ENCODE results near the gene RBPMS2. TPM values are rescaled to one million over a fixed set of nuclear protein-coding genes. Genes with fewer than 3 reads are reported as not detected.

Gene RBPMS2
- polyA plus RNA-seq, 1 donor (not counting 4 experiments of a cell fraction or from before 2014, with no cell fraction given), result not detected

DNA sequence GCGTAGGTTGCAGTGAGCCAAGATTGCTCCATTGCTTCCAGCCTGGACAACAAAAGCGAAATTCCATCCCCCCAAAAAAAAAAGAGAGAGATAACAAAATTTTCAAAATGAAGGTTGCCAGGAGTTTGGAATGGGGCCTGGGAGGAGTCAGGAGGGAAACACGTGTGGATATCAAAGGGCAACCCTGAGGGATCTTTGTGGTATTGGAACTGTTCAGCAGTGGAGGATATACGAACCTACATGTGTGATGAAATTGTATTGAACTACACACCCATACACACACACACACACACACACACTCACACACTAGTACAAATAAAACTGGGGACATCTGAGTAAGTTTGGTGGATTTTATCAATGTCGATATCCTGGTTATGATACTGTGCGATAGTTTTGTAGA is 61.8 kb downstream of the RBPMS2 start:
- Histone ChIP-seq H3K27me3 (ENCODE audit: control insufficient read depth, extremely low read depth, insufficient read depth, low read length) (no peaks in the 10 kb centered on the region), H3K9me3 (ENCODE audit: control insufficient read depth, low read depth, low read length) (no peaks in the 10 kb centered on the region), H3K27ac (ENCODE audit: control insufficient read depth, insufficient read depth, low read length) (no peak overlapping the region), H3K9me1 (ENCODE audit: control insufficient read depth, extremely low read depth, insufficient read depth, low read length) (no peaks in the 10 kb centered on the region), H3K4me2 (ENCODE audit: control insufficient read depth, extremely low read depth, insufficient read depth, low read depth, low read length) (no peak overlapping the region), H4K20me1 (ENCODE audit: control insufficient read depth, extremely low read depth, insufficient read depth, low read length) (no peaks in the 10 kb centered on the region), H3K36me3 (ENCODE audit: control insufficient read depth in 2 of 2, extremely low read depth in 1 of 2, insufficient read depth in 2 of 2, low read length in 2 of 2) (no peaks in the 10 kb centered on the region), H2AFZ (ENCODE audit: control insufficient read depth, low read length) (no peak overlapping the region), H3K9ac (ENCODE audit: control insufficient read depth, extremely low read depth, insufficient read depth, low read length) (no peak overlapping the region), H3K4me1 (ENCODE audit: control insufficient read depth, extremely low read depth, insufficient read depth, low read length) (no peaks in the 10 kb centered on the region), H3K79me2 (ENCODE audit: control insufficient read depth, insufficient read depth, low read length) (no peaks in the 10 kb centered on the region), H3K4me3 (ENCODE audit: control insufficient read depth in 2 of 3, extremely low read depth in 1 of 3, insufficient read depth in 2 of 3, low read depth in 1 of 3, low read length in 3 of 3) (no peak overlapping the region)
- no peak for DNase-seq (ENCODE audit: low read depth, low spot score)
- TF ChIP-seq, protein P1, sequence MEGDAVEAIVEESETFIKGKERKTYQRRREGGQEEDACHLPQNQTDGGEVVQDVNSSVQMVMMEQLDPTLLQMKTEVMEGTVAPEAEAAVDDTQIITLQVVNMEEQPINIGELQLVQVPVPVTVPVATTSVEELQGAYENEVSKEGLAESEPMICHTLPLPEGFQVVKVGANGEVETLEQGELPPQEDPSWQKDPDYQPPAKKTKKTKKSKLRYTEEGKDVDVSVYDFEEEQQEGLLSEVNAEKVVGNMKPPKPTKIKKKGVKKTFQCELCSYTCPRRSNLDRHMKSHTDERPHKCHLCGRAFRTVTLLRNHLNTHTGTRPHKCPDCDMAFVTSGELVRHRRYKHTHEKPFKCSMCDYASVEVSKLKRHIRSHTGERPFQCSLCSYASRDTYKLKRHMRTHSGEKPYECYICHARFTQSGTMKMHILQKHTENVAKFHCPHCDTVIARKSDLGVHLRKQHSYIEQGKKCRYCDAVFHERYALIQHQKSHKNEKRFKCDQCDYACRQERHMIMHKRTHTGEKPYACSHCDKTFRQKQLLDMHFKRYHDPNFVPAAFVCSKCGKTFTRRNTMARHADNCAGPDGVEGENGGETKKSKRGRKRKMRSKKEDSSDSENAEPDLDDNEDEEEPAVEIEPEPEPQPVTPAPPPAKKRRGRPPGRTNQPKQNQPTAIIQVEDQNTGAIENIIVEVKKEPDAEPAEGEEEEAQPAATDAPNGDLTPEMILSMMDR (optimal IDR thresholded peaks at IDR 0.05 in 1 of 3, IDR thresholded peaks at IDR 0.05 in 1 of 3, conservative IDR thresholded peaks at IDR 0.05 in 1 of 3; ENCODE audit: extremely low read depth in 1 of 3, insufficient read depth in 2 of 3, low read length in 3 of 3), result no peak
- no peak for TF ChIP-seq EZH2 (IDR thresholded peaks at IDR 0.05; ENCODE audit: low read length)
- FAIRE-seq, result no peak
- dilution Hi-C loops (cut with MboI; ENCODE audit: extremely low pct_ligation_motif_present, low sequenced_read_pairs), result no loop called here

DNA sequence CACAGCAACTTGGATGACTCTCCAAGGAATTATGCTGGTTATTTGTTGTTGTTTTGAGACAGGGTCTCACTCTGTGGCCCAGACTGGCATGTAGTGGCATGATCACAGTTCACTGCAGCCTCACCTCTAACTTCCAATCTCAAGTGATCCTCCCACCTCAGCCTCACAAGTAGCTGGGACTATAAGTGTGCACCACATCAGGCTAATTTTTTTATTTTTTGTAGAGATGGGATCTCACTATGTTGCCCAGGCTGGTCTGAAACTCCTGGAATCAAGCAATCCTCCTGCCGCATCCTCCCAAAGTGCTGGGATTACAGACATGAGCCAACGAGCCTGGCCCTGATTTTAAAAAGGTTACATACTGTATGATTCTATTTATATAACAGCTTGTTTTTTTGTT is 63.0 kb downstream of the RBPMS2 start:
- TF ChIP-seq, protein P1 (optimal IDR thresholded peaks at IDR 0.05 in 1 of 3, IDR thresholded peaks at IDR 0.05 in 1 of 3, conservative IDR thresholded peaks at IDR 0.05 in 1 of 3; ENCODE audit: extremely low read depth in 1 of 3, insufficient read depth in 2 of 3, low read length in 3 of 3), result no peak
- TF ChIP-seq EZH2 (IDR thresholded peaks at IDR 0.05; ENCODE audit: low read length), result no peak
- Histone ChIP-seq H3K27ac (ENCODE audit: control insufficient read depth, insufficient read depth, low read length) (no peak overlapping the region), H3K4me1 (ENCODE audit: control insufficient read depth, extremely low read depth, insufficient read depth, low read length) (no peaks in the 10 kb centered on the region), H3K4me3 (ENCODE audit: control insufficient read depth in 2 of 3, extremely low read depth in 1 of 3, insufficient read depth in 2 of 3, low read depth in 1 of 3, low read length in 3 of 3) (no peak overlapping the region), H2AFZ (ENCODE audit: control insufficient read depth, low read length) (no peak overlapping the region), H3K4me2 (ENCODE audit: control insufficient read depth, extremely low read depth, insufficient read depth, low read depth, low read length) (no peak overlapping the region), H3K9me3 (ENCODE audit: control insufficient read depth, low read depth, low read length) (no peaks in the 10 kb centered on the region), H3K27me3 (ENCODE audit: control insufficient read depth, extremely low read depth, insufficient read depth, low read length) (no peaks in the 10 kb centered on the region), H4K20me1 (ENCODE audit: control insufficient read depth, extremely low read depth, insufficient read depth, low read length) (no peaks in the 10 kb centered on the region), H3K36me3 (ENCODE audit: control insufficient read depth in 2 of 2, extremely low read depth in 1 of 2, insufficient read depth in 2 of 2, low read length in 2 of 2) (no peaks in the 10 kb centered on the region), H3K9me1 (ENCODE audit: control insufficient read depth, extremely low read depth, insufficient read depth, low read length) (no peaks in the 10 kb centered on the region), H3K79me2 (ENCODE audit: control insufficient read depth, insufficient read depth, low read length) (no peaks in the 10 kb centered on the region), H3K9ac (ENCODE audit: control insufficient read depth, extremely low read depth, insufficient read depth, low read length) (no peak overlapping the region)
- DNase-seq (ENCODE audit: low read depth, low spot score) (no peak), FAIRE-seq (peak; percentile 9)
- dilution Hi-C loops (cut with MboI; ENCODE audit: extremely low pct_ligation_motif_present, low sequenced_read_pairs), result no loop called here

Data from keratinocyte (primary cell).